ENCODE results near the gene CEBPA.

GRCh38 chr19:33306191-33306590 is 3.9 kb upstream of the CEBPA start:
- TF ChIP-seq CTCF (IDR thresholded peaks at IDR 0.05; ENCODE audit: low read depth, low read length, missing input control): no peak
- no peak for TF ChIP-seq RAD21 (IDR thresholded peaks at IDR 0.05)
- TF ChIP-seq, protein P1, sequence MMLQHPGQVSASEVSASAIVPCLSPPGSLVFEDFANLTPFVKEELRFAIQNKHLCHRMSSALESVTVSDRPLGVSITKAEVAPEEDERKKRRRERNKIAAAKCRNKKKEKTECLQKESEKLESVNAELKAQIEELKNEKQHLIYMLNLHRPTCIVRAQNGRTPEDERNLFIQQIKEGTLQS (IDR thresholded peaks at IDR 0.05): no peak
- no peak for TF ChIP-seq EGR1 (IDR thresholded peaks at IDR 0.05; ENCODE audit: low read depth in 2 of 2)
- TF ChIP-seq YY1 (IDR thresholded peaks at IDR 0.05): no peak
- no peak for TF ChIP-seq SP1 (IDR thresholded peaks at IDR 0.05)
- TF ChIP-seq, protein P2, sequence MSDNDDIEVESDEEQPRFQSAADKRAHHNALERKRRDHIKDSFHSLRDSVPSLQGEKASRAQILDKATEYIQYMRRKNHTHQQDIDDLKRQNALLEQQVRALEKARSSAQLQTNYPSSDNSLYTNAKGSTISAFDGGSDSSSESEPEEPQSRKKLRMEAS (IDR thresholded peaks at IDR 0.05): no peak
- no peak for TF ChIP-seq REST (IDR thresholded peaks at IDR 0.05)
- TF ChIP-seq TAF1 (conservative IDR thresholded peaks at IDR 0.05): no peak
- TF ChIP-seq GABPA (IDR thresholded peaks at IDR 0.05 in 1 of 2, conservative IDR thresholded peaks at IDR 0.05 in 1 of 2): no peak
- TF ChIP-seq HNF4A (conservative IDR thresholded peaks at IDR 0.05): no peak

Measured in liver (tissue), 3 donors.